Right atrium auricular region (tissue), 2 donors: Measurements from ENCODE around the gene DIP2B. TPM values are rescaled to one million over a fixed set of nuclear protein-coding genes. Genes with fewer than 3 reads are reported as not detected.

Experiments used
- DNase-seq: peaks from one replicate; pipeline ENCODE4 v3.0.0-alpha.2; 2019; ENCODE audit warnings: low spot score
- H3K27ac ChIP-seq, 2 donors: fragments of 200-600 bp; sonication (generic); 1 replicate in 1 of 2; 2 replicates in 1 of 2; pipeline ENCODE4 v1.5.1; 2016 to 2019
- H3K27me3 ChIP-seq, 2 donors: fragments of 200-600 bp; sonication (generic); one replicate each; pipeline versions ENCODE4 v1.5.1 to v1.6.0; 2017 to 2019
- H3K36me3 ChIP-seq: fragments of 200-600 bp; sonication (generic); one replicate; pipeline ENCODE4 v1.5.1; 2016
- H3K4me1 ChIP-seq, 2 donors: fragments of 200-600 bp; sonication (generic); one replicate each; pipeline versions ENCODE4 v1.5.1 to v1.6.0; 2017 to 2019
- H3K4me3 ChIP-seq, 2 donors: fragments of 200-600 bp; sonication (generic); 1 replicate in 1 of 2; 2 replicates in 1 of 2; pipeline ENCODE4 v1.5.1; 2017 to 2019; ENCODE audit warnings: mild to moderate bottlenecking in 1 of 2, moderate library complexity in 1 of 2
- H3K9me3 ChIP-seq, 2 donors: fragments of 200-600 bp; sonication (generic); one replicate each; pipeline ENCODE4 v1.5.1; 2019
- total RNA-seq, 2 donors: library from RNA; depleted of rRNA; stranded (reverse); fragments of >200 nt; gene quantifications; one replicate each; pipeline ENCODE4 v1.1.0, GENCODE V29; 2016
- TF ChIP-seq, protein P1 (sequence below), 2 donors: fragments of 200-600 bp; sonication (generic); IDR thresholded peaks; one replicate each; pipeline ENCODE4 v1.5.1; 2019; ENCODE audit warnings: antibody characterized with exemption in 2 of 2

The DIP2B gene
- total RNA-seq, 2 donors from 2014 or later = 11.6 to 15.2 TPM

DNA sequence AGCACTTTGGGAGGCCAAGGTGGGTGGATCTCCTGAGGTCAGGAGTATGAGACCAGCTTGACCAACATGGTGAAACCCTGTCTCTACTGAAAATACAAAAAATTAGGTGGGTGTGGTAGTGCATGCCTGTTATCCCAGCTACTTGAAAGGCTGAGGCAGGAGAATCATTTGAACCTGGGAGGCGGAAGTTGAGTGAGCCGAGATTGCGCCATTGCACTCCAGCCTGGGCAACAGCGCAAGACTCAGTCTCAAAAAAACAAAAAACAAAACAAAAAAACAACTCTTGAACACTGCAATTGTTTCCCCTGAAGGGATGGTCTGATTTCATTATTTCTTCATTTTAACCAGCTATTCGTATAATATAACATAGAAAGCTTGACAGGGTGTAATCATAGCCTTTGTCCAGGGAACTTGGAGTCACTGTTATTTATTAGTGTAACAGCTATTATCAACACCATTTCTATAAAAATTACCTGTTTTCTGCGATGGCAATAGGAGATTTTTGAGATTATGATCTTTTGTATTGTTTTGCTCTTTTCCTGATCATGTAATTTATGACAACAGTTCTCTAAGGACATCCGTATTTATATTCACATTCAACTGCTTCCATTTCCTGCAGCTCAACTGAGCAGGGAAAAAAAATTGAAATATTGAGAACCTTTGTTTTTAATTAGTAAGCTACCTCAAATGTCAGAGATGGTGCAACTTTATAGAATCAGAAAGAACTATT lies 94.7 kb downstream of the DIP2B start:
- H3K27me3 ChIP-seq = no peaks in the 10 kb centered on the region
- DNase-seq = no peak
- peaks cover 0 to 26% of the 10 kb centered on the region in 2 donors for H3K4me1 ChIP-seq
- TF ChIP-seq, protein P1, sequence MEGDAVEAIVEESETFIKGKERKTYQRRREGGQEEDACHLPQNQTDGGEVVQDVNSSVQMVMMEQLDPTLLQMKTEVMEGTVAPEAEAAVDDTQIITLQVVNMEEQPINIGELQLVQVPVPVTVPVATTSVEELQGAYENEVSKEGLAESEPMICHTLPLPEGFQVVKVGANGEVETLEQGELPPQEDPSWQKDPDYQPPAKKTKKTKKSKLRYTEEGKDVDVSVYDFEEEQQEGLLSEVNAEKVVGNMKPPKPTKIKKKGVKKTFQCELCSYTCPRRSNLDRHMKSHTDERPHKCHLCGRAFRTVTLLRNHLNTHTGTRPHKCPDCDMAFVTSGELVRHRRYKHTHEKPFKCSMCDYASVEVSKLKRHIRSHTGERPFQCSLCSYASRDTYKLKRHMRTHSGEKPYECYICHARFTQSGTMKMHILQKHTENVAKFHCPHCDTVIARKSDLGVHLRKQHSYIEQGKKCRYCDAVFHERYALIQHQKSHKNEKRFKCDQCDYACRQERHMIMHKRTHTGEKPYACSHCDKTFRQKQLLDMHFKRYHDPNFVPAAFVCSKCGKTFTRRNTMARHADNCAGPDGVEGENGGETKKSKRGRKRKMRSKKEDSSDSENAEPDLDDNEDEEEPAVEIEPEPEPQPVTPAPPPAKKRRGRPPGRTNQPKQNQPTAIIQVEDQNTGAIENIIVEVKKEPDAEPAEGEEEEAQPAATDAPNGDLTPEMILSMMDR (IDR thresholded peaks at IDR 0.05) = no peak
- H3K9me3 ChIP-seq = no peaks in the 10 kb centered on the region
- H3K36me3 ChIP-seq = no peaks in the 10 kb centered on the region
- H3K27ac ChIP-seq = no peak overlapping the region
- no peak overlapping the region for H3K4me3 ChIP-seq

DNA sequence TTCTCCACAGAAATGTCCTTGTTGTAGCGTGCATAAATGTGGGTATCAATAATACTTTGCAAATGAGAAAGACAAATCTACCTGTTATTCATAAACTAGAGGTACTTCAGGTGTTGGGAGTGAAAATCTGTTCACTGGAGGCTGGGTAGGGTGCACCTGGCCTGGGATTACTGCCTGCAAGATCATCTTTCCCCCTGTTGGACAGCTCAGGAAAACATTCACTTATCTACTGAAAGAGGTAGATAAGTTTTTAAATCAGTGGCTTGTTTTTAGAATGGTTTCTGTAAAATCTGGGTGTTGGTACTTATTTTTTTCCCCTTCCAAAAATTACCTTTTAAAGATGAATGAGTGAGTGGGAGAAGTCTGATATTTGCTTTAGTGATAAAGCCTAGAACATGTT lies 95.6 kb downstream of the DIP2B start:
- DNase-seq = no peak
- TF ChIP-seq, protein P1 (IDR thresholded peaks at IDR 0.05) = no peak
- H3K27me3 ChIP-seq = no peaks in the 10 kb centered on the region
- peaks cover 0 to 26% of the 10 kb centered on the region in 2 donors for H3K4me1 ChIP-seq
- H3K36me3 ChIP-seq = no peaks in the 10 kb centered on the region
- H3K9me3 ChIP-seq = no peaks in the 10 kb centered on the region
- no peak overlapping the region for H3K4me3 ChIP-seq
- H3K27ac ChIP-seq = no peak overlapping the region

DNA sequence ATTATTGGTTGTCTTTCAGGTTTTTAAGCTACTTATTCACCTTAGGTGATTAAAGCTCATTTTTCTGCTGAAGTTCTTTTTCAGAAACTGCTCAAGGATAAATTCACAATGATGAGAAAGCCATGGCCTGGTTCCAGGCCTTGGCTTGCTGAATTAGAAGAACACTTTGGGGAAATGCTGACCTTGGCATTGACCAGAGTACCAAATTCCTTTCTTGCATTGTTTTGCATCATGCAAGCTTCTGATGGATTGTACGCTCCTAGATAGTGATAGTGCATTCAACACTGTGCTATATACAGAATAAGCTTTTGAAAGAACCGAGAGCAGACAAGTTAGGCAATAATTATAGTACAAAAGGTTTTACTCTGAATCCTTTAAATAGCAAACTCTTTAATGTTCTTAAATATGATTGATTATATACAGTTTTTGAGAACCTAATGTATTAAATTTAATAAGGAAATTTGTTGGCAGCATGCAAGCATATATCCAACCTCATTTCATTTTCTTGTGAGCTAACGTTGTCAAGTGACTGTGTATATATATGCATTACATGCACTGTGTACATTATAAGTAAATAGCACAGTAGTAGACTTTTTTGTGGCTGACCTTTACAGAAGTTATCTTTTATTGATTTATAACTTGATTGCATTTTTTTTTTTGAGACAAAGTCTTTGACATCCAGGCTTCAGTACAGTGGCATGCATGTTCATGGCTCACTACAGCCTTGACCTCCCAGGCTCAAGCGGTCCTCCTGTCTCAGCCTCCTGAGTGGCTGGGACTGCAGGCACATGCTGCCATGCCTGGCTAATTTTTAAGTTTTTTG lies 99.2 kb downstream of the DIP2B start:
- Histone ChIP-seq H3K4me3 (no peak overlapping the region), H3K27ac (peak overlapping the region in 1 of 2 donors; percentile 10), H3K9me3 (no peaks in the 10 kb centered on the region), H3K36me3 (no peaks in the 10 kb centered on the region), H3K4me1 (peaks cover 0 to 13% of the 10 kb centered on the region in 2 donors), H3K27me3 (no peaks in the 10 kb centered on the region)
- DNase-seq = peak; percentile 63
- TF ChIP-seq, protein P1 (IDR thresholded peaks at IDR 0.05) = no peak

DNA sequence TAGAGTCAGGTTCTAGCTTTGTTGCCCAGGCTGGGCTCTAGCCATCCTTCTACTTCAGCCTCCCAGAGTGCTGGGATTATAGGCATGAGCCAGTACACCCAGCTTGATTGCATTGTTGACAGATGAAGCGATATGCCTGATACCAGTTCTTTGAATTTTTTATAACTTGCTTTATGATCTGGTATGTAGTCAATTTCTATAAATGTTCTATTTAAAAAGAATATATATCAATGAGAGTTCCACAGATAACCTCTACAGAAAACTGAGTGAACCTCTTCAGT lies 99.8 kb downstream of the DIP2B start:
- TF ChIP-seq, protein P1 (IDR thresholded peaks at IDR 0.05) = no peak
- Histone ChIP-seq H3K4me3 (no peak overlapping the region), H3K27me3 (no peaks in the 10 kb centered on the region), H3K36me3 (no peaks in the 10 kb centered on the region), H3K27ac (no peak overlapping the region), H3K4me1 (peaks cover 0 to 13% of the 10 kb centered on the region in 2 donors), H3K9me3 (no peaks in the 10 kb centered on the region)
- no peak for DNase-seq

DNA sequence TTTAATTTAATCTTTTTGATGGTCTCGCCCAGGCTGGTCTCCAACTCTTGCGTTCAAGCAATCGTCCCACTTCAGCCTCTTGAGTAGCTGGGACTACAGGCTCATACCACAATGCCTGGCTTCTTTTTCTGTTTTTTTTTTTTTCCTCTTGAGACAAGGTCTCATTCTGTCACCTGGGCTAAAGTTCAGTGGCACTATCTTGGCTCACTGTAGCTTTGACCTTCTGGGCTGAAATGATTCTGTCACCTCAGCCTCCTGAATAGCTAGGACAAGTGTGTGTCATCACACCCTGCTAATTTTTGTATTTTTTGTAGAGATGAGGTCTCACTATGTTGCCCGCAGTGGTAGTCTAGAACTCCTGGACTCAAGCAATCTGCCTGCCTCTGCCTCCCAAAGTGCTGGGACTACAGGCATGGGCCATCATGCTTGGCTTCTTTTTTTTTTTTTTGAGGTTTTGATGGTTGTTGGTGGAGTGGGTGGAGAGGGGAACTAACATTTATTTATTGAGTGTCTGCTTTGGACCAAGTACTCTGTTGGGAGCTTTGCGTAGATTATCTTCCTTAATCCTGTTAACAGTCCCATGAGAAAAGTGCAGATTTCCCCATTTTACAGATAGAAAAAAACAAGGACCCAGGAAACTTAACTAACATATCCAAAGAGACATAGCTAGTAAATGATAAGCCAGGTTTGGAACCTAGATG lies 102.0 kb downstream of the DIP2B start:
- no peaks in the 10 kb centered on the region for H3K27me3 ChIP-seq
- DNase-seq = no peak
- no peaks in the 10 kb centered on the region for H3K9me3 ChIP-seq
- no peak overlapping the region for H3K27ac ChIP-seq
- TF ChIP-seq, protein P1 (IDR thresholded peaks at IDR 0.05) = no peak
- H3K4me3 ChIP-seq = no peak overlapping the region
- no peaks in the 10 kb centered on the region for H3K36me3 ChIP-seq
- peaks cover 0 to 13% of the 10 kb centered on the region in 2 donors for H3K4me1 ChIP-seq
